H9 (cell line): ENCODE measurements around the gene CYS1. TPM values are rescaled to one million over a fixed set of nuclear protein-coding genes. Genes with fewer than 3 reads are reported as not detected.

ENCODE experiments used
- DNase-seq: peaks from one replicate; pipeline ENCODE4 v3.0.0-alpha.2; 2017
- H2AFZ ChIP-seq: one replicate; pipeline ENCODE4 v1.6.1; 2013; ENCODE audit warnings: mild to moderate bottlenecking, low read length, control low read depth, moderate library complexity
- H2AK5ac ChIP-seq: 2 replicates; pipeline ENCODE4 v1.6.1; 2013; ENCODE audit warnings: low read length, control low read depth, mixed read lengths; ENCODE audit not compliant: insufficient read length
- H2BK120ac ChIP-seq: one replicate; pipeline ENCODE4 v1.6.1; 2013; ENCODE audit warnings: low read depth, mild to moderate bottlenecking, low read length, control low read depth, inconsistent platforms; ENCODE audit not compliant: poor library complexity, severe bottlenecking
- H2BK12ac ChIP-seq: 2 replicates; pipeline ENCODE4 v1.6.1; 2013; ENCODE audit warnings: low read length, control low read depth, mixed read lengths, low read depth; ENCODE audit not compliant: insufficient read length
- H2BK15ac ChIP-seq: 2 replicates; pipeline ENCODE4 v1.6.1; 2013; ENCODE audit warnings: low read depth, low read length, control low read depth
- H2BK20ac ChIP-seq: one replicate; pipeline ENCODE4 v1.6.1; 2013; ENCODE audit warnings: low read depth, mild to moderate bottlenecking, low read length, control low read depth, inconsistent platforms; ENCODE audit not compliant: poor library complexity, severe bottlenecking
- H2BK5ac ChIP-seq: 2 replicates; pipeline ENCODE4 v1.6.1; 2013; ENCODE audit warnings: low read length, control low read depth, mixed read lengths; ENCODE audit not compliant: insufficient read length
- H3K14ac ChIP-seq: 2 replicates; pipeline ENCODE4 v1.6.1; 2013; ENCODE audit warnings: low read length, control low read depth; ENCODE audit not compliant: insufficient read depth
- H3K18ac ChIP-seq: 2 replicates; pipeline ENCODE4 v1.6.1; 2013; ENCODE audit warnings: low read depth, mild to moderate bottlenecking, mixed read lengths, low read length, control low read depth; ENCODE audit not compliant: insufficient read length
- H3K23ac ChIP-seq: 2 replicates; pipeline ENCODE4 v1.6.1; 2013; ENCODE audit warnings: low read length, control low read depth, mixed read lengths, low read depth; ENCODE audit not compliant: insufficient read length
- H3K23me2 ChIP-seq: 2 replicates; pipeline ENCODE4 v1.6.1; 2013; ENCODE audit warnings: low read depth, mild to moderate bottlenecking, mixed read lengths, low read length, control low read depth; ENCODE audit not compliant: insufficient read length, poor library complexity, severe bottlenecking
- H3K27ac ChIP-seq: 2 replicates; pipeline ENCODE4 v1.5.1; 2013; ENCODE audit warnings: low read length, control low read depth, mixed read lengths, low read depth; ENCODE audit not compliant: insufficient read length
- H3K27me3 ChIP-seq: 2 replicates; pipeline ENCODE4 v1.6.1; 2013; ENCODE audit warnings: low read length, control low read depth, inconsistent platforms; ENCODE audit not compliant: insufficient read depth
- H3K4ac ChIP-seq: 2 replicates; pipeline ENCODE4 v1.6.1; 2013; ENCODE audit warnings: low read depth, mild to moderate bottlenecking, control low read depth, inconsistent platforms, low read length, moderate library complexity
- H3K4me1 ChIP-seq: 2 replicates; pipeline ENCODE4 v1.6.1; 2013; ENCODE audit warnings: low read length, control low read depth, inconsistent platforms; ENCODE audit not compliant: insufficient read depth
- H3K4me2 ChIP-seq: 2 replicates; pipeline ENCODE4 v1.6.1; 2013; ENCODE audit warnings: low read length, control low read depth, mixed read lengths; ENCODE audit not compliant: insufficient read length, insufficient read depth
- H3K56ac ChIP-seq: 2 replicates; pipeline ENCODE4 v1.6.1; 2013; ENCODE audit warnings: low read depth, mild to moderate bottlenecking, mixed read lengths, low read length, control low read depth; ENCODE audit not compliant: insufficient read length
- H3K79me1 ChIP-seq: 2 replicates; pipeline ENCODE4 v1.6.1; 2013; ENCODE audit warnings: low read depth, mild to moderate bottlenecking, moderate library complexity, low read length, control low read depth, inconsistent platforms; ENCODE audit not compliant: insufficient read depth, poor library complexity, severe bottlenecking
- H3K79me2 ChIP-seq: 2 replicates; pipeline ENCODE4 v1.6.1; 2013; ENCODE audit warnings: low read length, control low read depth, inconsistent platforms; ENCODE audit not compliant: insufficient read depth
- H3K9ac ChIP-seq: 2 replicates; pipeline ENCODE4 v1.6.1; 2013; ENCODE audit warnings: low read length, control low read depth, mixed read lengths; ENCODE audit not compliant: insufficient read length; ENCODE audit errors: extremely low read depth
- H3K9me3 ChIP-seq: one replicate; pipeline ENCODE4 v1.6.1; 2013; ENCODE audit warnings: low read depth, low read length, inconsistent platforms; ENCODE audit not compliant: control insufficient read depth
- H3T11ph ChIP-seq: one replicate; pipeline ENCODE4 v1.6.1; 2013; ENCODE audit warnings: mild to moderate bottlenecking, low read length, control low read depth, inconsistent platforms
- H4K20me1 ChIP-seq: one replicate; pipeline ENCODE4 v1.6.1; 2013; ENCODE audit not compliant: control insufficient read depth, insufficient read length, insufficient read depth
- H4K5ac ChIP-seq: 2 replicates; pipeline ENCODE4 v1.6.1; 2013; ENCODE audit warnings: low read depth, mild to moderate bottlenecking, mixed read lengths, low read length, control low read depth; ENCODE audit not compliant: insufficient read length
- H4K8ac ChIP-seq: replicated peaks from 2 replicates; pipeline ENCODE4 v1.6.1; 2013; ENCODE audit warnings: low read length, control low read depth, mixed read lengths, low read depth; ENCODE audit not compliant: insufficient read length
- H4K91ac ChIP-seq: 2 replicates; pipeline ENCODE4 v1.6.1; 2013; ENCODE audit warnings: low read depth, mild to moderate bottlenecking, moderate library complexity, mixed read lengths, low read length, control low read depth; ENCODE audit not compliant: insufficient read length
- H3K27ac Mint-ChIP-seq, 3 experiments: 2 replicates in 2 of 3; 3 replicates in 1 of 3; pipeline ENCODE4 v1.8.0; 2020 to 2021; ENCODE audit warnings: mixed read lengths in 3 of 3, mild to moderate bottlenecking in 1 of 3, moderate library complexity in 1 of 3
- H3K27me3 Mint-ChIP-seq: 2 replicates; pipeline ENCODE4 v1.8.0; 2021; ENCODE audit warnings: low read depth, mild to moderate bottlenecking, moderate library complexity, mixed read lengths
- H3K36me3 Mint-ChIP-seq, 3 experiments: 2 replicates in 2 of 3; 3 replicates in 1 of 3; pipeline ENCODE4 v1.8.0; 2020 to 2021; ENCODE audit warnings: low read depth in 3 of 3, mixed read lengths in 3 of 3; ENCODE audit not compliant: insufficient read depth in 1 of 3
- H3K4me1 Mint-ChIP-seq, 2 experiments: 2 replicates each; pipeline ENCODE4 v1.8.0; 2020; ENCODE audit warnings: mixed read lengths in 2 of 2
- H3K4me3 Mint-ChIP-seq, 2 experiments: 2 replicates in 1 of 2; 3 replicates in 1 of 2; pipeline ENCODE4 v1.8.0; 2020 to 2021; ENCODE audit warnings: mild to moderate bottlenecking in 2 of 2, mixed read lengths in 2 of 2, moderate library complexity in 1 of 2
- H3K9me3 Mint-ChIP-seq, 2 experiments: 2 replicates in 1 of 2; 3 replicates in 1 of 2; pipeline ENCODE4 v1.8.0; 2020; ENCODE audit warnings: mild to moderate bottlenecking in 2 of 2, mixed read lengths in 2 of 2, moderate library complexity in 1 of 2
- WGBS: extraction: QIAGEN DNeasy Blood & Tissue Kit; methylation state at CpG from one replicate; pipeline ENCODE4 v1.1.7; 2013; ENCODE audit warnings: missing lambda C conversion rate, low lambda C conversion rate, mixed read lengths; ENCODE audit not compliant: insufficient read length; ENCODE audit errors: extremely low coverage; 5-methylcytosine and 5-hydroxymethylcytosine counted together
- total RNA-seq: library from RNA; stranded (reverse); gene quantifications from 2 replicates; pipeline ENCODE4 v1.2.1, GENCODE V29; 2021
- TF ChIP-seq, protein P1 (sequence below): fragments of 200-600 bp; sonication (generic); conservative IDR thresholded peaks from 3 replicates; pipeline ENCODE4 v1.8.0; 2021; ENCODE audit warnings: antibody characterized with exemption, mild to moderate bottlenecking

CYS1 gene
- total RNA-seq, 1 experiment from 2014 or later: 0.35 TPM

DNA sequence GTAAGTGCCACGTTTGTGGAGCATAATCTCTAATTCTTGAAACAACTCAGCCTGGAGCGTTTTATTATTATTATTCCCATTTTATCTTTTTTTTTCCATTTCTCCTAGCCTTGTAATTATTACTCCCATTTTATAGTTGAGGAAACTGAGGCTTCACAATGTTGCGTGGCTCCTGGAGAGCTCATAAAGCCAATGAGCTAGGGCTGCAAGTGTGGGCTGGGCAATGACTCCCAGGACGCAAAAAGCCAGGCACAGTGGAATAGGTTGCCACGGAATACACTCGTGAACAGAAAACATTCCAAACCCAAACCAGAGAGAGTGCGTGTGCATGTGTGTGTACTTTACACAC lies 50.4 kb downstream of the CYS1 start:
- H2AFZ ChIP-seq: no peak overlapping the region
- no CpG with 5 or more reads among the region's 7 CpGs for WGBS
- no peaks in the 10 kb centered on the region for H3K79me2 ChIP-seq
- no peak overlapping the region for H2BK20ac ChIP-seq
- H3K79me1 ChIP-seq: no peaks in the 10 kb centered on the region
- peaks cover 2% of the 10 kb centered on the region; the same call in 1 of the 2 replicates for H3K27me3 Mint-ChIP-seq
- TF ChIP-seq, protein P1, sequence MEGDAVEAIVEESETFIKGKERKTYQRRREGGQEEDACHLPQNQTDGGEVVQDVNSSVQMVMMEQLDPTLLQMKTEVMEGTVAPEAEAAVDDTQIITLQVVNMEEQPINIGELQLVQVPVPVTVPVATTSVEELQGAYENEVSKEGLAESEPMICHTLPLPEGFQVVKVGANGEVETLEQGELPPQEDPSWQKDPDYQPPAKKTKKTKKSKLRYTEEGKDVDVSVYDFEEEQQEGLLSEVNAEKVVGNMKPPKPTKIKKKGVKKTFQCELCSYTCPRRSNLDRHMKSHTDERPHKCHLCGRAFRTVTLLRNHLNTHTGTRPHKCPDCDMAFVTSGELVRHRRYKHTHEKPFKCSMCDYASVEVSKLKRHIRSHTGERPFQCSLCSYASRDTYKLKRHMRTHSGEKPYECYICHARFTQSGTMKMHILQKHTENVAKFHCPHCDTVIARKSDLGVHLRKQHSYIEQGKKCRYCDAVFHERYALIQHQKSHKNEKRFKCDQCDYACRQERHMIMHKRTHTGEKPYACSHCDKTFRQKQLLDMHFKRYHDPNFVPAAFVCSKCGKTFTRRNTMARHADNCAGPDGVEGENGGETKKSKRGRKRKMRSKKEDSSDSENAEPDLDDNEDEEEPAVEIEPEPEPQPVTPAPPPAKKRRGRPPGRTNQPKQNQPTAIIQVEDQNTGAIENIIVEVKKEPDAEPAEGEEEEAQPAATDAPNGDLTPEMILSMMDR: no peak
- H2BK5ac ChIP-seq: no peak overlapping the region
- no peak overlapping the region for H4K91ac ChIP-seq
- H3K9me3 ChIP-seq: no peaks in the 10 kb centered on the region
- peak overlapping the region in 1 of 2 experiments; percentile 52; a peak in 2 of 5 replicates for H3K4me3 Mint-ChIP-seq
- H3K14ac ChIP-seq: no peak overlapping the region
- no peaks in the 10 kb centered on the region for H3K36me3 Mint-ChIP-seq
- H4K20me1 ChIP-seq: no peaks in the 10 kb centered on the region
- no peak overlapping the region for H3K23ac ChIP-seq
- no peak for DNase-seq
- peaks cover 12 to 32% of the 10 kb centered on the region in 2 experiments for H3K4me1 Mint-ChIP-seq
- no peak overlapping the region for H3K27ac Mint-ChIP-seq
- H2AK5ac ChIP-seq: no peak overlapping the region
- H3K9me3 Mint-ChIP-seq: no peaks in the 10 kb centered on the region; a peak in 1 of 5 replicates
- no peaks in the 10 kb centered on the region for H3K23me2 ChIP-seq
- no peak overlapping the region for H3K4me2 ChIP-seq
- H2BK120ac ChIP-seq: no peak overlapping the region
- H3K4ac ChIP-seq: no peak overlapping the region
- no peak overlapping the region for H3K9ac ChIP-seq
- H3K27ac ChIP-seq: no peak overlapping the region
- no peak overlapping the region for H4K5ac ChIP-seq
- no peak overlapping the region for H2BK15ac ChIP-seq
- H4K8ac ChIP-seq: no peak overlapping the region
- H3K4me1 ChIP-seq: peaks cover 4% of the 10 kb centered on the region; the same call in 1 of the 2 replicates
- H3T11ph ChIP-seq: no peak overlapping the region
- no peak overlapping the region for H2BK12ac ChIP-seq
- no peaks in the 10 kb centered on the region for H3K27me3 ChIP-seq
- no peak overlapping the region for H3K18ac ChIP-seq
- H3K56ac ChIP-seq: no peak overlapping the region
